Hepatocyte (in vitro differentiated cells): ENCODE results near the gene ICA1.

Source experiments
- CTCF ChIP-seq: fragments of 200-600 bp; sonication (generic); IDR thresholded peaks from 2 replicates; pipeline ENCODE4 v1.5.1; 2016; ENCODE audit warnings: antibody characterized with exemption, mild to moderate bottlenecking; ENCODE audit not compliant: poor library complexity
- EZH2 ChIP-seq: fragments of 200-600 bp; sonication (generic); IDR thresholded peaks from 2 replicates; pipeline ENCODE4 v1.6.1; 2016; ENCODE audit warnings: antibody characterized with exemption, mild to moderate bottlenecking, borderline replicate concordance

- no peak for TF ChIP-seq CTCF
- no peak for TF ChIP-seq EZH2
These were observed 128.6 kb downstream of the ICA1 start for GRCh38 chr7:8133188-8133848.
